HFFc6 (cell line): ENCODE measurements around the gene CEP250. TPM values are rescaled to one million over a fixed set of nuclear protein-coding genes. Genes with fewer than 3 reads are reported as not detected.

ENCODE experiments used
- DNase-seq: peaks from one replicate; pipeline ENCODE4 v3.0.0-alpha.2; 2018
- H3K27ac Mint-ChIP-seq: 2 replicates; pipeline ENCODE4 v1.8.0; 2020; ENCODE audit warnings: mild to moderate bottlenecking, mixed read lengths
- H3K27me3 Mint-ChIP-seq: 2 replicates; pipeline ENCODE4 v1.8.0; 2021; ENCODE audit warnings: mild to moderate bottlenecking, moderate library complexity, mixed read lengths; ENCODE audit not compliant: insufficient read depth
- H3K36me3 Mint-ChIP-seq: 2 replicates; pipeline ENCODE4 v1.8.0; 2021; ENCODE audit warnings: low read depth, mixed read lengths
- H3K4me1 Mint-ChIP-seq: 2 replicates; pipeline ENCODE4 v1.8.0; 2020; ENCODE audit warnings: low read depth, mixed read lengths
- H3K4me3 Mint-ChIP-seq: 2 replicates; pipeline ENCODE4 v1.8.0; 2020; ENCODE audit warnings: mild to moderate bottlenecking, moderate library complexity, mixed read lengths
- H3K9me3 Mint-ChIP-seq: 2 replicates; pipeline ENCODE4 v1.8.0; 2020; ENCODE audit warnings: mild to moderate bottlenecking, mixed read lengths
- total RNA-seq, 6 experiments: library from RNA; stranded (reverse); fragmentation: NEBNext Ultra II Directional; extraction: Animal tissue kit (Norgen Biotek cat#: 25700); gene quantifications; 2 replicates in 1 of 6; 3 replicates in 5 of 6; pipeline ENCODE4 v1.2.3, GENCODE V29; 2021
- TF ChIP-seq, protein P1 (sequence below): fragments of 200-600 bp; sonication (generic); IDR thresholded peaks from 2 replicates; pipeline ENCODE4 v1.5.0; 2021; ENCODE audit warnings: antibody characterized with exemption, mild to moderate bottlenecking

Gene CEP250
- total RNA-seq, 6 experiments from 2014 or later: 18.3 to 26.3 (median 22.9) TPM

- TF ChIP-seq, protein P1, sequence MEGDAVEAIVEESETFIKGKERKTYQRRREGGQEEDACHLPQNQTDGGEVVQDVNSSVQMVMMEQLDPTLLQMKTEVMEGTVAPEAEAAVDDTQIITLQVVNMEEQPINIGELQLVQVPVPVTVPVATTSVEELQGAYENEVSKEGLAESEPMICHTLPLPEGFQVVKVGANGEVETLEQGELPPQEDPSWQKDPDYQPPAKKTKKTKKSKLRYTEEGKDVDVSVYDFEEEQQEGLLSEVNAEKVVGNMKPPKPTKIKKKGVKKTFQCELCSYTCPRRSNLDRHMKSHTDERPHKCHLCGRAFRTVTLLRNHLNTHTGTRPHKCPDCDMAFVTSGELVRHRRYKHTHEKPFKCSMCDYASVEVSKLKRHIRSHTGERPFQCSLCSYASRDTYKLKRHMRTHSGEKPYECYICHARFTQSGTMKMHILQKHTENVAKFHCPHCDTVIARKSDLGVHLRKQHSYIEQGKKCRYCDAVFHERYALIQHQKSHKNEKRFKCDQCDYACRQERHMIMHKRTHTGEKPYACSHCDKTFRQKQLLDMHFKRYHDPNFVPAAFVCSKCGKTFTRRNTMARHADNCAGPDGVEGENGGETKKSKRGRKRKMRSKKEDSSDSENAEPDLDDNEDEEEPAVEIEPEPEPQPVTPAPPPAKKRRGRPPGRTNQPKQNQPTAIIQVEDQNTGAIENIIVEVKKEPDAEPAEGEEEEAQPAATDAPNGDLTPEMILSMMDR: peak; percentile 59
- no peaks in the 10 kb centered on the region for H3K9me3 Mint-ChIP-seq
- H3K4me1 Mint-ChIP-seq: peaks cover 6% of the 10 kb centered on the region; the same call in 1 of the 2 replicates
- H3K27ac Mint-ChIP-seq: no peak overlapping the region
- H3K27me3 Mint-ChIP-seq: peaks cover 2% of the 10 kb centered on the region; the same call in 1 of the 2 replicates
- DNase-seq: peak; percentile 76
- H3K36me3 Mint-ChIP-seq: peaks cover 8% of the 10 kb centered on the region
- H3K4me3 Mint-ChIP-seq: no peak overlapping the region
These were observed 105.9 kb downstream of the CEP250 start for GRCh38 chr20:35561268-35561667.

DNA sequence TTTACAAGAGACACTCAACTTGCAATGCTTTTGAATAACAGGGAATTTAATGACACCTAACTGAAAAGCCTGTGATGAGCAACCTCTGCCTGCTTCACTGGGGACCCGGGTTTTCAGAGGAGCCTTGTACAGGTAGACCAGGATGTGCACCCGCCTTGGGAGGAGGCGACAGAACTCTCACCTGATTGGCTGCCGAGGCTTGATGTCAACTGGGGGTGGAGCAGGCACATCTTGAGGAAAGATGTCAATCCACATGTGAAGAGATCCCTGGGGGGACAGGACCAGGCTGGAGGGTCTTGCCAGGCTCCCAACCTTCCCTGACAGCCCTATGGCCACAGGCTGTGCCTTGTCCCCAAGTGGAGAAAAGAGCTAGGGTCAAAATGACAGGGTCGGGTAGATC is 106.3 kb downstream of the CEP250 start:
- H3K4me1 Mint-ChIP-seq: peaks cover 6% of the 10 kb centered on the region; the same call in 1 of the 2 replicates
- no peak for DNase-seq
- no peak overlapping the region for H3K27ac Mint-ChIP-seq
- no peak overlapping the region for H3K4me3 Mint-ChIP-seq
- TF ChIP-seq, protein P1: no peak
- H3K36me3 Mint-ChIP-seq: peaks cover 5% of the 10 kb centered on the region
- no peaks in the 10 kb centered on the region for H3K9me3 Mint-ChIP-seq
- 0 out of 2 replicates have a peak, but pooled peaks cover 3% of the 10 kb centered on the region for H3K27me3 Mint-ChIP-seq

DNA sequence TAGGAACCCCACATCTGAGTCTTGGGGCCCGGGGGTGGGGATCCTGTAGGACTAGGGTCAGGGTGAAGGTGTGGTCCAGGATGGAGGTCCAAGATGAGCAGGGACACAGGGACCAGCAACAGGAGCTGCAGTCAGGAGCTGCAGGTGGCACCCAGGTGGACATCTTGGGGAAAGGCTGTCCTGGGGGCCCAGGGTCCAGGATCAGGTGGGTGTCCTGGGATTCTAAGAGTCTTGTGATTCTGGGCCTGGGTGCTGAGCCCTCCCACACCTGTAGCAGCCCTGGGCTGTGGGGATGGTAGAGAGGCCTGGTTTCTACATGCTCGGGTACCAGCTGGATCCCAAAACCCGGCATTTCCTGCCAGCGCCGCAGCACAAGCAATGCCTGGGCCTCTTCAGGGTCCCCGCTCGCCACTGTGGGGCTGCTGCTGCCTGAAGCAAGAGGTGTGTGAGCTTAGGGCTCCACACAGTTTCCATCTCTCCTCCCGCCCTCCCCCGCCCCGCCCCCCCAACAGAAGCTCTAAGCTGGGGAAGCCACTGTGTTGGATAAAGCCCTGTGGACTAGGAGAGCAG is 107.2 kb downstream of the CEP250 start:
- Mint-ChIP-seq H3K36me3 (peaks cover 5% of the 10 kb centered on the region), H3K4me1 (peaks cover 6% of the 10 kb centered on the region; the same call in 1 of the 2 replicates), H3K4me3 (no peak overlapping the region), H3K27me3 (peaks cover 6% of the 10 kb centered on the region; the same call in 1 of the 2 replicates), H3K9me3 (no peaks in the 10 kb centered on the region), H3K27ac (no peak overlapping the region)
- no peak for DNase-seq
- TF ChIP-seq, protein P1: no peak

- no peak overlapping the region for H3K27ac Mint-ChIP-seq
- H3K9me3 Mint-ChIP-seq: no peaks in the 10 kb centered on the region
- peaks cover 6% of the 10 kb centered on the region; the same call in 1 of the 2 replicates for H3K4me1 Mint-ChIP-seq
These were observed 108.4 kb downstream of the CEP250 start for GRCh38 chr20:35563834-35564233.

GRCh38 chr20:35564905-35565304 is 109.5 kb downstream of the CEP250 start:
- TF ChIP-seq, protein P1: no peak
- Mint-ChIP-seq H3K36me3 (no peaks in the 10 kb centered on the region), H3K4me3 (no peak overlapping the region), H3K27ac (no peak overlapping the region), H3K9me3 (no peaks in the 10 kb centered on the region), H3K4me1 (peaks cover 6% of the 10 kb centered on the region; the same call in 1 of the 2 replicates), H3K27me3 (peaks cover 6% of the 10 kb centered on the region; the same call in 1 of the 2 replicates)
- DNase-seq: no peak

More at GRCh38 chr20:35563834-35564233, 108.4 kb downstream of the CEP250 start:
- TF ChIP-seq, protein P1: no peak
- Mint-ChIP-seq H3K27me3 (peaks cover 6% of the 10 kb centered on the region; the same call in 1 of the 2 replicates), H3K4me3 (no peak overlapping the region), H3K36me3 (peaks cover under 1% of the 10 kb centered on the region; the same call in 1 of the 2 replicates)
- no peak for DNase-seq
